ENCODE data around the gene HEATR5B. TPM values are rescaled to one million over a fixed set of nuclear protein-coding genes. Genes with fewer than 3 reads are reported as not detected.
A peak's percentile ranks its signal among the peaks of the same experiment; 100 is the strongest.

The HEATR5B gene
- total and polyA plus RNA-seq, 10 of the 15 experiments (the other 5 are each of a cell fraction or from before 2014, with no cell fraction given) = 4.1 to 34.7 (median 17.7) TPM

GRCh38 chr2:37098416-37099118, 14.4 kb upstream of the HEATR5B start (continued):
- TF ChIP-seq ZBTB40 (IDR thresholded peaks at IDR 0.05; ENCODE audit: borderline replicate concordance) (no peak), MEF2B (IDR thresholded peaks at IDR 0.05; ENCODE audit: partially characterized antibody, poor library complexity, severe bottlenecking) (peak; percentile 42), IKZF1 (conservative IDR thresholded peaks at IDR 0.05) (0 out of 2 replicates have a peak, but pooled peaks have one; percentile 15), ETV6 (conservative IDR thresholded peaks at IDR 0.05 in 1 of 2, IDR thresholded peaks at IDR 0.05 in 1 of 2; ENCODE audit: borderline replicate concordance in 1 of 2, low read depth in 1 of 2) (no peak)

- Histone ChIP-seq H3K79me2 (ENCODE audit: control insufficient read depth, insufficient read depth, low read length) (peaks cover 6% of the 10 kb centered on the region), H3K27me3 (replicated peaks in 1 of 2; ENCODE audit: control insufficient read depth in 2 of 2, insufficient read depth in 2 of 2, low read length in 1 of 2) (no peaks in the 10 kb centered on the region), H3K36me3 (ENCODE audit: control insufficient read depth in 2 of 2, insufficient read depth in 2 of 2, low read length in 1 of 2) (peaks cover 5 to 35% of the 10 kb centered on the region in 2 experiments; a peak in 3 of 4 replicates), H3K27ac (ENCODE audit: control insufficient read depth, insufficient read depth) (no peak overlapping the region), H2AFZ (ENCODE audit: control insufficient read depth, low read depth, low read length) (no peak overlapping the region), H3K9ac (ENCODE audit: control insufficient read depth, insufficient read depth, low read length) (no peak overlapping the region), H3K9me3 (replicated peaks; ENCODE audit: control insufficient read depth, insufficient read depth, low read length) (no peaks in the 10 kb centered on the region), H4K20me1 (ENCODE audit: control insufficient read depth, insufficient read depth) (no peaks in the 10 kb centered on the region), H3K4me2 (ENCODE audit: control insufficient read depth, insufficient read depth) (no peak overlapping the region), H3K4me1 (ENCODE audit: control insufficient read depth, insufficient read depth, low read length) (peaks cover 12% of the 10 kb centered on the region), H3K4me3 (no peak overlapping the region)
- intact Hi-C loops (cut with micrococcal nuclease; ENCODE audit: unreplicated experiment) = no loop called here
- SMC1A ChIA-PET (ENCODE audit: uncharacterized antibody, unreplicated experiment) = interaction anchor here (1.1 to 1.8 kb wide), 4 partner anchors 8 to 58 kb away, joined by 3 to 6 read pairs (median 4); partner anchors contain the start of genes GPATCH11 and HEATR5B
- ATAC-seq = peak; percentile 43; the same call in 2 of the 3 replicates
- in situ Hi-C loops (cut with MboI) = no loop called here
- RAD21 ChIA-PET (ENCODE audit: unreplicated experiment) = interaction anchor here (1.5 kb wide), 1 partner anchor 19 kb away, joined by 6 read pairs; no protein-coding TSS in a partner anchor
- TSS peak; percentile 58 for BruUV-seq (replicated peaks)
- CTCF ChIA-PET = no interaction called here
- WGBS (ENCODE audit: insufficient coverage, insufficient replicate concordance, low lambda C conversion rate, missing lambda C conversion rate) = 0% methylated on average over 1 of the region's 1 CpG
- TF ChIP-seq ATF2 (IDR thresholded peaks at IDR 0.05; ENCODE audit: low read length) = 0 out of 2 replicates have a peak, but pooled peaks have one; percentile 22
- TF ChIP-seq BMI1 (IDR thresholded peaks at IDR 0.05; ENCODE audit: borderline replicate concordance) = no peak
- peak; percentile 28; the same call in 1 of the 2 replicates for TF ChIP-seq SPI1 (IDR thresholded peaks at IDR 0.05; ENCODE audit: borderline replicate concordance, insufficient read depth, low read depth, low read length)
- TF ChIP-seq POLR2A (IDR thresholded peaks at IDR 0.05; ENCODE audit: low read depth, low read length) = 0 out of 2 replicates have a peak, but pooled peaks have one; percentile 40
- peak; percentile 47; the same call in 1 of the 2 replicates for TF ChIP-seq POLR2AphosphoS5 (IDR thresholded peaks at IDR 0.05; ENCODE audit: low read length)
- no peak for FAIRE-seq
- no peak for DNase-seq (ENCODE audit: low read depth, low spot score)
- POLR2A ChIA-PET = interaction anchor here (2.2 kb wide), 1 partner anchor 11 kb away, joined by 4 read pairs; no protein-coding TSS in a partner anchor
These were observed 12.4 kb upstream of the HEATR5B start for GRCh38 chr2:37096568-37096967.

All from GM12878 (cell line).